SK-N-SH treated with all-trans-retinoic acid at 6 μM for 48 hours (cell line): ENCODE results near the gene SMOC2.

Experiments
- ATAC-seq: fragments of 200-7000 bp; cut with Tn5 transposase; 3 replicates; pipeline ENCODE4 v1.9.1; 2020; ENCODE audit warnings: mild to moderate bottlenecking, moderate library complexity
- ARNTL ChIP-seq: fragments of 450-650 bp; formaldehyde crosslinking; IDR thresholded peaks from 2 replicates; pipeline ENCODE4 v1.5.0; 2020; ENCODE audit warnings: low read depth, mild to moderate bottlenecking, moderate library complexity, borderline replicate concordance
- BACH2 ChIP-seq: fragments of 250-450 bp; sonication (Bioruptor Pico); IDR thresholded peaks from 2 replicates; pipeline ENCODE4 v1.9.0; 2021; ENCODE audit warnings: mild to moderate bottlenecking, borderline replicate concordance
- CREB5 ChIP-seq: fragments of 250-450 bp; sonication (Bioruptor Pico); IDR thresholded peaks from 2 replicates; pipeline ENCODE4 v1.5.1; 2020; ENCODE audit warnings: low read depth, mild to moderate bottlenecking, moderate library complexity
- CSDC2 ChIP-seq: fragments of 250-450 bp; sonication (Bioruptor Pico); IDR thresholded peaks from 2 replicates; pipeline ENCODE4 v1.5.0; 2020; ENCODE audit warnings: mild to moderate bottlenecking, moderate library complexity
- CSRNP3 ChIP-seq: fragments of 250-450 bp; sonication (Bioruptor Pico); IDR thresholded peaks from 2 replicates; pipeline ENCODE4 v1.5.1; 2021; ENCODE audit warnings: mild to moderate bottlenecking, moderate library complexity
- ESRRG ChIP-seq: fragments of 250-450 bp; sonication (Bioruptor Pico); IDR thresholded peaks from 2 replicates; pipeline ENCODE4 v1.6.1; 2021; ENCODE audit warnings: mild to moderate bottlenecking
- GLIS3 ChIP-seq: fragments of 250-450 bp; sonication (Bioruptor Pico); IDR thresholded peaks from 2 replicates; pipeline ENCODE4 v1.5.0; 2020; ENCODE audit warnings: mild to moderate bottlenecking, moderate library complexity
- ISL1 ChIP-seq: fragments of 250-450 bp; sonication (Bioruptor Pico); IDR thresholded peaks from 2 replicates; pipeline ENCODE4 v2.1.2; 2022; ENCODE audit warnings: mild to moderate bottlenecking, moderate library complexity
- OSR1 ChIP-seq: fragments of 250-450 bp; sonication (Bioruptor Pico); IDR thresholded peaks from 2 replicates; pipeline ENCODE4 v1.8.0; 2022; ENCODE audit warnings: moderate library complexity, mild to moderate bottlenecking, inconsistent platforms
- PATZ1 ChIP-seq: fragments of 250-450 bp; sonication (Bioruptor Pico); IDR thresholded peaks from 2 replicates; pipeline ENCODE4 v1.8.0; 2020; ENCODE audit warnings: mild to moderate bottlenecking, moderate library complexity, borderline replicate concordance
- POU6F1 ChIP-seq: fragments of 250-450 bp; sonication (Bioruptor Pico); IDR thresholded peaks from 2 replicates; pipeline ENCODE4 v1.8.0; 2021; ENCODE audit warnings: low read depth, mild to moderate bottlenecking, moderate library complexity, borderline replicate concordance
- PPARA ChIP-seq: fragments of 250-450 bp; sonication (Bioruptor Pico); IDR thresholded peaks from 2 replicates; pipeline ENCODE4 v1.5.0; 2020; ENCODE audit warnings: mild to moderate bottlenecking, borderline replicate concordance
- RARB ChIP-seq: fragments of 250-450 bp; sonication (Bioruptor Pico); IDR thresholded peaks from 2 replicates; pipeline ENCODE4 v1.8.0; 2021; ENCODE audit warnings: mild to moderate bottlenecking, moderate library complexity
- SNAI2 ChIP-seq: fragments of 250-450 bp; sonication (Bioruptor Pico); IDR thresholded peaks from 2 replicates; pipeline ENCODE4 v1.5.0; 2020; ENCODE audit warnings: mild to moderate bottlenecking, moderate library complexity
- TCF4 ChIP-seq: fragments of 250-450 bp; sonication (Bioruptor Pico); IDR thresholded peaks from 2 replicates; pipeline ENCODE4 v1.8.0; 2021; ENCODE audit warnings: mild to moderate bottlenecking, moderate library complexity, borderline replicate concordance
- TOX ChIP-seq: fragments of 250-450 bp; sonication (Bioruptor Pico); IDR thresholded peaks from 2 replicates; pipeline ENCODE4 v1.8.0; 2021; ENCODE audit warnings: mild to moderate bottlenecking, moderate library complexity, borderline replicate concordance
- TSHZ2 ChIP-seq: fragments of 250-450 bp; sonication (Bioruptor Pico); IDR thresholded peaks from 2 replicates; pipeline ENCODE4 v1.5.0; 2020; ENCODE audit warnings: mild to moderate bottlenecking, moderate library complexity
- ZC3H10 ChIP-seq: fragments of 250-450 bp; sonication (Bioruptor Pico); IDR thresholded peaks from 2 replicates; pipeline ENCODE4 v1.5.1; 2021; ENCODE audit warnings: mild to moderate bottlenecking, moderate library complexity
- ZFP3 ChIP-seq: fragments of 250-450 bp; sonication (Bioruptor Pico); IDR thresholded peaks from 2 replicates; pipeline ENCODE4 v1.5.0; 2020; ENCODE audit warnings: mild to moderate bottlenecking, moderate library complexity
- ZFP30 ChIP-seq: fragments of 450-650 bp; formaldehyde crosslinking; IDR thresholded peaks from 2 replicates; pipeline ENCODE4 v1.5.0; 2022; ENCODE audit warnings: mild to moderate bottlenecking, moderate library complexity
- ZNF565 ChIP-seq: fragments of 450-650 bp; formaldehyde crosslinking; conservative IDR thresholded peaks from 2 replicates; pipeline ENCODE4 v1.5.0; 2020; ENCODE audit warnings: low read depth, mild to moderate bottlenecking, moderate library complexity
- ZNF70 ChIP-seq: fragments of 450-650 bp; formaldehyde crosslinking; IDR thresholded peaks from 2 replicates; pipeline ENCODE4 v1.5.0; 2020; ENCODE audit warnings: mild to moderate bottlenecking, moderate library complexity
- ZNF8 ChIP-seq: fragments of 450-650 bp; formaldehyde crosslinking; IDR thresholded peaks from 2 replicates; pipeline ENCODE4 v1.5.0; 2020; ENCODE audit warnings: mild to moderate bottlenecking, moderate library complexity

SMOC2 gene

GRCh38 chr6:168546730-168547129 is 105.7 kb downstream of the SMOC2 start:
- no peak for TF ChIP-seq ISL1 (CRISPR knock-in tag)
- TF ChIP-seq ZNF8 (CRISPR knock-in tag), result no peak
- no peak for TF ChIP-seq ZFP30 (CRISPR knock-in tag)
- no peak for TF ChIP-seq BACH2 (CRISPR knock-in tag)
- TF ChIP-seq GLIS3 (CRISPR knock-in tag), result no peak
- TF ChIP-seq OSR1, result no peak
- TF ChIP-seq CSDC2 (CRISPR knock-in tag), result no peak
- TF ChIP-seq SNAI2 (CRISPR knock-in tag), result no peak
- no peak for TF ChIP-seq TCF4 (CRISPR knock-in tag)
- no peak for TF ChIP-seq TSHZ2 (CRISPR knock-in tag)
- no peak for TF ChIP-seq RARB (CRISPR knock-in tag)
- no peak for TF ChIP-seq ZFP3 (CRISPR knock-in tag)
- TF ChIP-seq ZNF565 (CRISPR knock-in tag), result no peak
- no peak for TF ChIP-seq POU6F1 (CRISPR knock-in tag)
- no peak for TF ChIP-seq ZC3H10 (CRISPR knock-in tag)
- TF ChIP-seq PPARA (CRISPR knock-in tag), result no peak
- no peak for TF ChIP-seq ESRRG (CRISPR knock-in tag)
- no peak for TF ChIP-seq TOX (CRISPR knock-in tag)
- no peak for ATAC-seq

GRCh38 chr6:168550326-168550725 is 109.3 kb downstream of the SMOC2 start:
- no peak for ATAC-seq
- TF ChIP-seq CREB5 (CRISPR knock-in tag) (no peak), ARNTL (CRISPR knock-in tag) (no peak), GLIS3 (CRISPR knock-in tag) (no peak), ESRRG (CRISPR knock-in tag) (no peak), CSRNP3 (CRISPR knock-in tag) (no peak), SNAI2 (CRISPR knock-in tag) (no peak), BACH2 (CRISPR knock-in tag) (no peak), ZFP3 (CRISPR knock-in tag) (no peak), TOX (CRISPR knock-in tag) (no peak), ZC3H10 (CRISPR knock-in tag) (no peak), PPARA (CRISPR knock-in tag) (no peak), PATZ1 (no peak)

- TF ChIP-seq ZNF70 (CRISPR knock-in tag) (no peak), ISL1 (CRISPR knock-in tag) (no peak), PPARA (CRISPR knock-in tag) (no peak)
- ATAC-seq, result no peak
These were observed 113.5 kb downstream of the SMOC2 start for GRCh38 chr6:168554472-168554871.
